HepG2 (cell line): Measurements from ENCODE around the gene NEK6. TPM values are rescaled to one million over a fixed set of nuclear protein-coding genes. Genes with fewer than 3 reads are reported as not detected.

Experiments
- ATAC-seq: fragments of 200-7000 bp; cut with Tn5 transposase; 3 replicates; pipeline ENCODE4 v1.9.1; 2020; ENCODE audit warnings: mild to moderate bottlenecking, moderate library complexity
- BruUV-seq: library from RNA; stranded (reverse); fragments of 400-500 nt; replicated peaks from 2 replicates; lab custom pipeline; 2021; lab: Mats Ljungman, UMichigan
- CTCF ChIA-PET: fragments of 300-600 bp; formaldehyde crosslinking; extraction: SDS; loops from one replicate; lab custom pipeline; 2021; ENCODE audit warnings: low total read pairs, inconsistent platforms, low intra/inter-chr PET ratio; lab: Yijun Ruan, JAX
- POLR2A ChIA-PET: fragments of 350-600 bp; sonication (Branson Sonifier 250); formaldehyde crosslinking; loops from one replicate; lab custom pipeline; 2020; ENCODE audit warnings: antibody characterized with exemption, inconsistent platforms; lab: Yijun Ruan, JAX
- DNase-seq: peaks from one replicate; pipeline ENCODE4 v3.0.0-alpha.2; 2015; ENCODE audit warnings: low spot score
- FAIRE-seq: peaks from 3 replicates; lab custom pipeline; 2011; peaks lifted over from hg19 to GRCh38; lab: Jason Lieb, UNC
- H2AFZ ChIP-seq: one replicate; pipeline ENCODE4 v1.6.1; 2011; ENCODE audit warnings: low read length, inconsistent platforms
- H3K27ac ChIP-seq: fragments of 300-600 bp; 3 replicates; pipeline ENCODE4 v1.8.0; 2011; ENCODE audit warnings: mixed run types, mild to moderate bottlenecking, mixed read lengths, low read length, inconsistent platforms; ENCODE audit not compliant: insufficient read depth; ENCODE audit errors: extremely low read length
- H3K27me3 ChIP-seq, 2 experiments: fragments of 200-600 bp in 1 of 2; 2 replicates in 1 of 2; 3 replicates in 1 of 2; pipeline versions ENCODE4 v1.6.0 to v1.8.0; 2011; ENCODE audit warnings: low read length in 2 of 2, mild to moderate bottlenecking in 2 of 2, moderate library complexity in 2 of 2, inconsistent platforms in 1 of 2; ENCODE audit not compliant: insufficient read depth in 2 of 2, control insufficient read depth in 1 of 2
- H3K36me3 ChIP-seq, 2 experiments: fragments of 200-600 bp in 1 of 2; replicated peaks in 1 of 2; 2 replicates in 1 of 2; 3 replicates in 1 of 2; pipeline versions ENCODE4 v1.5.1 to v1.8.0; 2011; ENCODE audit warnings: low read length in 2 of 2, inconsistent platforms in 1 of 2; ENCODE audit not compliant: insufficient read depth in 2 of 2, control insufficient read depth in 1 of 2
- H3K4me1 ChIP-seq: 2 replicates; pipeline ENCODE4 v1.5.1; 2012; ENCODE audit warnings: low read length, inconsistent platforms; ENCODE audit not compliant: insufficient read depth
- H3K4me2 ChIP-seq: 2 replicates; pipeline ENCODE4 v1.6.0; 2011; ENCODE audit warnings: low read depth, low read length, inconsistent platforms
- H3K4me3 ChIP-seq, 3 experiments: fragments of 200-600 bp in 1 of 3; sonication (generic), shearing (Covaris generic) in 1 of 3; replicated peaks in 1 of 3; 2 replicates each; pipeline ENCODE4 v1.5.1; 2011 to 2016; ENCODE audit warnings: low read length in 3 of 3, inconsistent platforms in 2 of 3, low read depth in 2 of 3, mild to moderate bottlenecking in 2 of 3, control low read depth in 1 of 3, mixed read lengths in 1 of 3; ENCODE audit not compliant: insufficient read depth in 1 of 3
- H3K79me2 ChIP-seq: one replicate; pipeline ENCODE4 v1.6.1; 2011; ENCODE audit warnings: low read length, inconsistent platforms; ENCODE audit not compliant: insufficient read depth
- H3K9ac ChIP-seq: 2 replicates; pipeline ENCODE4 v1.6.0; 2011; ENCODE audit warnings: mild to moderate bottlenecking, low read depth, low read length, inconsistent platforms; ENCODE audit not compliant: insufficient read depth
- H3K9me3 ChIP-seq: 2 replicates; pipeline ENCODE4 v1.5.1; 2012; ENCODE audit warnings: mild to moderate bottlenecking, low read length
- H4K20me1 ChIP-seq: 2 replicates; pipeline ENCODE4 v1.6.0; 2011; ENCODE audit warnings: inconsistent platforms, mild to moderate bottlenecking, low read length, moderate library complexity; ENCODE audit not compliant: insufficient read depth
- AKNA ChIP-seq: sonication (generic); formaldehyde crosslinking; IDR thresholded peaks from 2 replicates; pipeline ENCODE4 v1.4.0; 2020; ENCODE audit warnings: missing genetic modification reagents, borderline replicate concordance
- FIP1L1 ChIP-seq: fragments of 200-400 bp; formaldehyde crosslinking; IDR thresholded peaks from 2 replicates; pipeline ENCODE4 v1.6.1; 2018; ENCODE audit warnings: low read depth, mild to moderate bottlenecking, low read length, moderate library complexity, borderline replicate concordance; ENCODE audit not compliant: insufficient read depth
- HNF4A ChIP-seq: sonication (generic); formaldehyde crosslinking; IDR thresholded peaks from 2 replicates; pipeline ENCODE4 v1.4.0; 2020; ENCODE audit warnings: missing genetic modification reagents
- MAFK ChIP-seq, 2 experiments: IDR thresholded peaks in 1 of 2; conservative IDR thresholded peaks in 1 of 2; 2 replicates each; pipeline ENCODE4 v1.6.1; 2011; ENCODE audit warnings: improper control_type of control experiment in 2 of 2, low read length in 2 of 2
- WGBS: methylation state at CpG from one replicate; pipeline ENCODE4 v1.1.6; 2017; ENCODE audit warnings: low lambda C conversion rate; 5-methylcytosine and 5-hydroxymethylcytosine counted together
- in situ Hi-C: cut with HindIII; loops from 2 replicates; pipeline ENCODE4 v1.10.0; 2017; ENCODE audit warnings: low pct_unique_long_range_greater_than_20kb; ENCODE audit not compliant: extremely low pct_ligation_motif_present
- intact Hi-C: fragments of 100-400 bp; cut with micrococcal nuclease; formaldehyde crosslinking; loops from one replicate; pipeline ENCODE4 v1.10.0; 2022; ENCODE audit not compliant: unreplicated experiment
- polyA plus RNA-seq, 8 experiments: library from polyadenylated mRNA; depleted of rRNA in 3 of 8; stranded (reverse) in 7 of 8; unstranded in 1 of 8; fragments of >200 nt; fragmentation: Illumina TruSeq in 4 of 8; extraction: Trizol in 4 of 8; gene quantifications; 2 replicates each; pipeline versions ENCODE4 v1.2.1 to v1.2.3, GENCODE V29; 2011 to 2016; ENCODE audit warnings: low read depth in 4 of 8, missing spikeins in 1 of 8, mixed read lengths in 1 of 8; ENCODE audit not compliant: insufficient read depth in 1 of 8
- total RNA-seq, 5 experiments: library from RNA; depleted of rRNA; stranded (reverse); fragments of >200 nt; fragmentation: Illumina TruSeq; extraction: Trizol; gene quantifications; 2 replicates each; pipeline ENCODE4 v1.2.3, GENCODE V29; 2016; ENCODE audit warnings: low read depth in 1 of 5

Gene NEK6
- total and polyA plus RNA-seq, 2 of the 13 experiments (the other 11 are each of a cell fraction or from before 2014, with no cell fraction given), result 30.4 to 119 TPM

GRCh38 chr9:124381170-124381945 is 123.6 kb downstream of the NEK6 start:
- H3K4me3 ChIP-seq, result no peak overlapping the region
- TF ChIP-seq FIP1L1 (no peak), MAFK (conservative IDR thresholded peaks at IDR 0.05 in 1 of 2, IDR thresholded peaks at IDR 0.05 in 1 of 2; ENCODE audit: low read length in 2 of 2) (peak; percentile 9 to 11; a peak in 1 of 4 replicates), AKNA (CRISPR knock-in tag) (no peak), HNF4A (CRISPR knock-in tag) (peak; percentile 21; the same call in 1 of the 2 replicates)
- WGBS, result 66% methylated on average over 4 of the region's 4 CpGs
- peaks cover 51% of the 10 kb centered on the region for H3K4me1 ChIP-seq
- H4K20me1 ChIP-seq, result no peaks in the 10 kb centered on the region
- FAIRE-seq, result no peak
- H2AFZ ChIP-seq, result no peak overlapping the region
- H3K4me2 ChIP-seq, result no peak overlapping the region
- CTCF ChIA-PET, result no interaction called here
- ATAC-seq, result no peak
- BruUV-seq, result no TSS peak
- in situ Hi-C loops, result no loop called here
- no peaks in the 10 kb centered on the region for H3K9me3 ChIP-seq
- no peak overlapping the region for H3K9ac ChIP-seq
- POLR2A ChIA-PET, result no interaction called here
- intact Hi-C loops, result no loop called here
- H3K27ac ChIP-seq, result peak overlapping the region; percentile 56
- peaks cover 10 to 47% of the 10 kb centered on the region in 2 experiments for H3K36me3 ChIP-seq
- no peak for DNase-seq
- no peaks in the 10 kb centered on the region for H3K27me3 ChIP-seq
- peaks cover 64% of the 10 kb centered on the region for H3K79me2 ChIP-seq
